ENCODE measurements around the gene GPATCH2L.

The GPATCH2L gene

DNA sequence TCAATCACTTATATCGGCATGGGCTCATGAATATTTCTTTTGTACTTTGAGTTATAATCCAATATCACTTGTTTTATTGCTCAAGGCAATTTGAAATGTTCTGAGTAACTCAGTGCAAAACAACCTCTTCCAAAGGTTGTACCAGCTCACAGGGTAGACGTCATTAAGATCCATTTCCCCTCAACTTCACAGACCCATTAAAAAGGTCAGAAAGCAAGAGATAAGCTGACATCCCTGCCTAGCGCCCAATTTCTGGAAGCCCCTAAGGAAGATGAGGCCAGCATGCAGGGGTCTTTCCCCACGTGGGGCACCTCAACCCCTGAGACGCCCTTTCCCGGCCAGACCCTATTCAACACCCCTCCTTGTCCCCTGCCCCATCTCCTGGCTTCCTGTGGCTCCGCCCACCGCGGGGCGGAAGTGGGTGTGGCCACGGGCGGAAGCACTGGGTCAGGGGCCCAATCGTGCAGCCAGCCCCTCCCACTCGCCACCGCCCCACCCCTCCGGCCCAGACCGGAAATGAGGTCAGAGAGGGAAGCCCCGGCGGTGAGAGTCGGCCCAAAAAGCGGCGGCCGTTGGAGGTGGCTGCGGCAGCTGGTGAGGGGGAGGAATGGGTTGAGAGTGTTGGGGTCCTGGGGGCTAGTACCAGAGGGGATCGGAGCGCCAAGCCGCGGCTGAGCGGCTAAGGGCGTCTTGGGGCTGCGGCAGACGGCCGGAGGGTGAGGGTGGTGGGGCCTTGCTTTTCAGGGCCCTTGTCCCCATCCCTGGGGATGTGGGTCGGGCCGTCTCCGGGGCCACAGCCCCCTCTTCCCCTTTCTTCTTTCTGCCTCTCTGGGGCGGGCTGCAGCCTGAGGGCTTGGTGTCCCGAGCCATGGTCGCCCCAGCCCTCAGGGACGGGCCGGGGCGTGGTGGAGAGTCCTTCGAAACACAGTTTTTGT is at the start of gene GPATCH2L:
GPATCH2L (plus strand) TSS at position 525 of the 935 bp plus-strand sequence. CDS start 2,442 bp downstream, outside the sequence.
- peak; percentile 67 to 82 for DNase-seq

- DNase-seq = no peak
Observed at GRCh38 chr14:76104802-76105355, 46.8 kb upstream of the GPATCH2L start.

DNA sequence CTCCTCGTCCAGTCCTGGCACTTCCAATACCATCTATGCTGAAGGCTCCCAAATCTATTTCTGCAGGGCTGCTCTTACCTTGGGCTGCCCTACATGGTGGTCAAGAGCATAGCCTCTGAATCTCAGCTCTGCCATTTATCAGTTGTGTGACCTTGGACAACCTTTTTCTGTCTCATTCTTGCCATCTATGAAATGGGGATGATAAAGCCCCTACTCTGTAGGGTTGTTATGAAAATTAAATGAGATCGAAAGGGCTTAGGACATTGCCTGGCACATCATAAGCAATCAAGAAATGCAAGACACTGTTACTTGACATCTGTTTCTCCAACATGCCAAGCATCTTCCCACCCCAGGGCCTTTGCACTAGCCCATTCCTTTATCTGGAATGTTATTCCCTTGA is 45.5 kb upstream of the GPATCH2L start:
- DNase-seq = no peak

- DNase-seq = no peak
Observed at GRCh38 chr14:76109087-76109880, 42.4 kb upstream of the GPATCH2L start.

DNA sequence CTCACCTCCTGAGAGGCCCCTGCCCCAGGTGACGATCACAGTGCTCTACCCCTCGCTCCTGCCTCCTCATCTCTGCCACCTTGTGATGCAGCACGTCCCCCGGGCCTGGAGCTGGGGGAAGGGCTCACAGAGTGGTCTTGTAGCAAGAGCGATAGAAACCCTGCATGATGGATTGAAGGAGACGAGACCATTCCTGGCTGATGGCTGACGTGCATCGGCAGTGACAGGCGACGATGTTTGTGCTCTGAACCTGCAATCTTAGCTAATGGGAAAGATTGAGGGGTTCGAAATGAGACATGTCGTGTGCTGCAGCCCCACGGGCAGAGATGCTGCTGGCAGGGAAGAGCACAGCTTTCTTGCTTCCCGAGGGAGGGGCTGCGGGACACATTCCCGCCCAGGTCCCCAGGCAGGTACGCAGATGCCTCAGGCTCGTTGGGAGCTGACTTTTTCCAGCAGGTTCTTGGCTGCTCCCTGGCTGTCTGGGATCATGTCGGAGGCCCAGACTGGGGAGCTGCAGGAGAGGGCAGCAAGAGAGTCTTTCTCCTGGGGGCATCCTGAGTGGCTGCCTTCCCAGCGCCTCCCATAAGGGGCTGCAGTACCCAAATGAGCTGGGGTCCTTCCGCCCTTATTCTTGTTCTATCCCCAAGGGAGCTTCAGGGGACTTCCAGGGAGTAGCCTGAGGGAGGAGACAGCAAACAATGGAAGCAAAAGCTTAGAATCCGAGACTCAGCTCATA is 38.7 kb upstream of the GPATCH2L start:
- no peak for DNase-seq

- no peak for DNase-seq
Observed at GRCh38 chr14:76113691-76114090, 38.0 kb upstream of the GPATCH2L start.

DNA sequence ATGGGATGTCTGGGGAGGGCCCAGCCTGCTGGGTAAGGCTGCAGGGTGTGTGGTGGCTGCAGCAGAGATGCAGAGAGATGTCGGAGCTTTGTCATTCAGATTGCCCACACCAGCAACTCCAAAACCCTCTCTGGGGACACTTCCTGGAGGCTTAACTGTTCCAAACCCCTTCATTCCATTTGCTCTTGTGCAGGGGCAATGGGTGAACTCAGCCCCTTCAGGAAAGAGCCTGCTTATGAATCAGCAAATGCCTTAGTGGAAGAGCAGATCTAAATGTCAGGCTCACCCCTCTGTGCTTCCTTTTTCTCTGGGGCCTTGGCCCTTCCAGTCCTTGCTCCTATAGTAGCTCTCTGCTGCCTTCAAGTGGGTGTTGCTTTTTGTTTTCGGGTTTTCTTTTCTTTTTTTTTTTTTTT is 36.7 kb upstream of the GPATCH2L start:
- no peak for DNase-seq

GRCh38 chr14:76117789-76118484 is 33.8 kb upstream of the GPATCH2L start:
- no peak for DNase-seq

DNA sequence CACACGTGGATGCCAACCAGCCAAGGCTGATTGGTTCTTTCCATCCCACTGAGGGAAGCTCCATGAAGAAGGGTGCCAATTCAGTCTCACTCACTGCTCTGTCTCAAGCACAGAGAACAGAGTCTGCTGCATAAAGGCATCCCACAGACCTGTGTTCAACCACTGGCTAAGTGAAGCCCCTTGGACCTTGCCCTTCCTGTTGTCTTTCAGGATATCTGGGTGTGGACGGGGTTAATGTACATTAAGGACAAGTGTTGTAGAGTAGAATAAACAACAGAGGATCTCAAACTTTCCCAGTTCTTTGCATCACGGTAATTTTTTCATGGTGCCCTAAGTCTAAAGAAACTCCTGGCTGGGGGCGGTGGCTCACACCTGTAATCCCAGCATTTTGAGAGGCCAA is 33.1 kb upstream of the GPATCH2L start:
- DNase-seq = no peak

DNA sequence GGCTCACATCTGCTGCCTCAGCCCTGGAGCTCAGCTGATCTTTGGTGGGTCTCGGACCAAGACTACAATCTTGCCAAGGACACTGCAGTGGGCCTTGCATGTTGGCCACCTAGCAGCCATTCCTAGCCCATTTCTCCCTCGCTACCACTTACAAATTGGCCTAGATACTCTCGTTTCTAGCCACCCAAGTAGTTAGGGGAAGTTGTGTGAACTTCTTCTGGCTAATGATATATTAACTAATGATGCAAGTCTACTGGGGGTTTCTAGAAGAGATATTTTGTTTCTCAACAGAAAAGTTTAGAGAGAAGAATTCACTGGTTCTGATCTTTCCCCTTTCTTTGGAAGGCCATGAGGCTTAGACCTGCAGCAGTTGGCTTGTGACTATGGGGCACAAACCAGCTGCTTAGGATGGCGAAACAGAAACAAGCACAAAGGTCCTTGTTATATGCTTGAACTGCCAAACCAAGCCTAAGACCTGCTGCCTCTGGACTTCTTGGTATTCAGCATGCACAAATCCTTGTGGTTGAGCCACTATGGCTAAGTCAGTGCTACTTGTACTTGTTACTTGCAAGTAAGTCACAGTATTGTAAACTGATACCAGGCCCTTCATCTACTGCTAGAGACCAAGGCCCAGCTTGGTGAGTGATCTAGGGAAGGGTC is 30.5 kb upstream of the GPATCH2L start:
- DNase-seq = no peak

DNA sequence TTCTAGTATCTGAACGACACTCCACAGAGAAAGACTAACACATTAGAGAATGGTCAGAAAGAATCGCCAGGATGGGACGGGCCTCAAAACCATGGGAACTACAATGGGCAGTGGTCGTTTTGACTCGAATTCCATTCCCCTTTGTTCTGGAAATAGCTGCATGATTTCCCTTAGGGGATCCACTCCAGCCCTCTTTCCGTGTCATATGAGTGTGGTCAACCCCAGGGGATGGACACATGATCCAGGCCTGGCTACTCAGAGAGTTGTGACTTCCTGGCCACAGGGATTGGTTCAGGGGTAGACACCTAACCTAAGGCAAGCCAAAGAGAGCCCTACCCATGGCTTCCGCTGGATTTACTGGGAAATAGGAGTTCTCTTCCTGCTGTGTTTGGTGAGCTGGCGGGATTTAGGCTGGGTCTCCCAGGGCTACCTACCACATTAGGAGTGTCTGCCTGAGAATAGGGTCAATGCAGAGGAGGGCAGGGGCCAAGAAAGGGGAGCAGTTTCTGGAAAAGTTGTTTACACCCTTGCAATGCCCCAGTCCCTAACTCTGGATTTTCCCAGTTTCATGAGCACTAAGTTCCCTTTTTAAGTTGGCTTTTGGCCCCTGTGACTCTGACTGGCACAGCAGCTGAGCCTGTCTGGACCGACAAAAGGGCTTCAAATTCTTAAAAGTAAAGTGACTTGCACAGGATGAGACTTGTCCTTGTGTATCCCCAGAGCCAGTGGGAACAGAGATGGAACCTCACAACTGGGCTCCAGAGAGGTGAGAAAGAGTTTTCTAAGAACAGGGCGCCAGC is 28.1 kb upstream of the GPATCH2L start:
- no peak for DNase-seq

DNA sequence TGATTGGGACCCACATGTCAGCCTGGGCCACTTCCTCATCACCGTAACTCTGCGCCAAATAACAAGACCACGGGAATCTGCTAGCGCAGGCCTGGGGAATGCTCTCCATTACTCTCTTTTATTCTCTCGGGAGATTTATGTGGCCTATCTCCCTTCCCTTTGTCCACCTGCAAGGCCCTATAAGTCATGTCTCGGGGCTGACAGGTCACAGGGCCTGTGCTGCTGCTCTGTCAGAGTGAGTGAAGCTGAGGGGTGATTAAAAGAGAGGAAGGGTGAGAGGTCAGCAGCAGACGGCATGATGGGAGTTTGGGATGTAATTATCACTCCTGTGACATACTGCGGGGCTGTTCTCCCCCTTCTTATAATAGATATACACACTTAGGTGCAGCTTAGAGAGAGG is 26.2 kb upstream of the GPATCH2L start:
- no peak for DNase-seq

DNA sequence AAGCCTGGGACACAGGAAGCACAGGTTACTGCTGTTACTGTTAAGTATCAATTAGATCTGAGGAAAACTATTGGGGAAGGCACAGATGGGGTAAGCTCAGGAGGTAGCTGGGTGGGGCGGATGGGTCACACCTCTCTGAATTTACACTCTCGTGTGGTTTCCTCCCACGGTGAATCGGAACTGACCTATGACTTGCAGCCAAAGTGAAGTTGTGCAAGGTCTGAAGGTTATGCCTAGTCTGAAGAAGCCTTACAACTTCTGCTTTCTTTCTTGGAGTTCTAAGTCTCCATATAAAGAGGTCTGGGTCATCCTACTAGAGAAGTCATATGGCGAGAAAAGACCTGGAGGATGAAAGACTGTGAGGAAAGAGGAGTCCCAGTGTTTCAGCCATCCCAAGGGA is 25.6 kb upstream of the GPATCH2L start:
- no peak for DNase-seq

DNA sequence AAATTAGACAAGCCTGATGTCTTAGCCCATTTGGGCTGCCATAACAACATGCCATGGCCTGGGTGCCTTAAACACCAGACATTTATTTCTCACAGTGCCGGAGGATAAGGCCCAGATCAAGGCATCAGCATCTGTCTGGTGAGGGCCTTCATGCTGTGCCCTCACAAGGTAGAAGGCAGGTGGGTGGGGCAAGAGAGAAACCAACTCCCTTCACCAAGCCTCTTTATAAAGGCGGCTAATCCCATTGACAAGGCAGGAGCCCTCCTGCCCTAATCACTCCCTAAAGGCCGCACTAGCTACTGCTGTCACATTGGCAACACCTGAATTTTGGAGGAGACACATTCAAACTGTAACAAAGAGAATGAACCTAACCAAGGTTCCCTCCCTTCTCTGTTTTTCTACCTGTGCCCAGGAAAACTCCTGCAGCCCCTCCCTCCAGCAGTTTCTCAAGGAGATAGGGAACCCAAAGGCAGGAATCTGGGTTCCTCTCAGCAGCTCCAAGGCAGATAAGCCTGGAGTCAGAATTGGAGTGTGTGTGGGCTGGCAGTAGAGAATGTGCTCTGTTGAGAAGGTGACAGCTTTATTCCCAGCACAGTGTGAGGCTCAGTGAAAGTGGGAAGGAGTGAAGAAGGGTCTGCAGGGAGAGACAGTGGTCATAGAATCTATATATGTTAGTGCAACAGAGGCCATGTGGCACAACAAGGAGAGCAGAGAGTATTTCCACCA is 21.7 kb upstream of the GPATCH2L start:
- no peak for DNase-seq

DNA sequence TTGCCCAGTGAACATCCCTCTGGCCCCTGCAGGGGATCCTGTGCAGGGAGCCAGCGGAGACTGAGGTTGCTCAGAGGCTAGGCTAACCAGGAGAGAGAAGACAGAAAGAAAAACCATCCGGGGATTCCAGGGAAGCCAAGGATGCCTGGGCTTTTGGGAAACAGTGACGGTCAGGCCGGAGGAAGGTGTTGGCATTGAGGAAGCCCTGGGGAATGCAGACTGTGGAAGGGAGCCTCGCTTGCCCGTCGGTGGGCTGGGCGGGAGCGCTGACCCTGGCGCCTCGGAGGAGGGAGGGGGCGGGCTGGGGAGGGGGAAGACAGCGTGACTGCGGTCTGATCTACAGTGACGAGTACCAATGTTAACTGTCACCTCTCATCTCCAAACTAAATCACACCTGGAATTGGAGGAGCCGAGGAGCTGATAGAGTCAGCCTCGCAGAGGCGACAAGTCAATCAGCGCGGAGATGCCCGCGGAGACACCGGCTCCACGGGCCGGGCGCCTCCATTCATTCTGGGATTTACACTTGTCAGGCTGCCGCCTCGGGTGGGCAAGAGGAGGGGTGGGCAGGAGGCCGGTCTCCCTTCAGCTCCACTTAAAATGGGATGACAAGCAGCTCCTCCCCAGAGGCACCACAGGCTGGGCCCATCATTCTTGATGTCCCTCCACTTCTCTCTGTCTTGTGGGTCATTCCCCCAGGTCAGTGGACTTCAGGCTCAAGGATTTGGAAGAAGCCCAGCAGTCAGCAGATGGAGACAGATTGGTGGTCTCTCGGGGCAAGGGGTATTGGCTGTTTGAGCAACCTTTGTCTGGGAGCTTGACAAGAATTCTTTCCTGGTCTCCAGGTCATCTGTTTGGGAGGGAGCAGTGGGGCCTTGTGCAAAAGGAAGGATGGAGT is 20.4 kb upstream of the GPATCH2L start:
- DNase-seq = no peak

DNA sequence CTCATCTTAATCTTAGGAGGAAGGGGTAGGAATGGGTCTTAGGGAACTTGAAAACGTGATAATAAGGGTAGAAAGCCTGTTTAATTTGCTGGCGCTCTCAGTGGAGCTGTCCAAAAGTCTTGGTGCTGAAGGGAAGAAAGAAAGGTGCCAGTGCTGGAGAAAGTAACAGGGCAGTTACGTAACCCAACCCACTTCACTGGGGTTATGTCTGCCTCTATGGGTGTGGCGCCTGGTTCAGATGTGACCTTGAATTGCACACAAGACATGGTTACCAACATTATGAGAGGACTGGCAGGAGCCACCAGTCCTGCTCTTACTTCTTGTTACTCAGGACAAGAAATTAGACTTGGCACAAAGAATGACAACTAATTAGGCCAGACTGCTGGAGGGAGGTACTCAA is 18.6 kb upstream of the GPATCH2L start:
- DNase-seq = no peak

- DNase-seq = no peak
Observed at GRCh38 chr14:76134231-76134630, 17.5 kb upstream of the GPATCH2L start.

GRCh38 chr14:76135722-76136121 is 16.0 kb upstream of the GPATCH2L start:
- DNase-seq = no peak
